Hepatocyte (in vitro differentiated cells): ENCODE data around the gene NR6A1.

Experiments used
- CTCF ChIP-seq: fragments of 200-600 bp; sonication (generic); IDR thresholded peaks from 2 replicates; pipeline ENCODE4 v1.5.1; 2016; ENCODE audit warnings: antibody characterized with exemption, mild to moderate bottlenecking; ENCODE audit not compliant: poor library complexity
- EZH2 ChIP-seq: fragments of 200-600 bp; sonication (generic); IDR thresholded peaks from 2 replicates; pipeline ENCODE4 v1.6.1; 2016; ENCODE audit warnings: antibody characterized with exemption, mild to moderate bottlenecking, borderline replicate concordance
- EZH2phosphoT487 ChIP-seq: fragments of 200-600 bp; sonication (generic); IDR thresholded peaks from one replicate; pipeline ENCODE4 v1.6.1; 2018; ENCODE audit warnings: antibody characterized with exemption, mild to moderate bottlenecking, low read depth, moderate library complexity; ENCODE audit not compliant: unreplicated experiment, severe bottlenecking

GRCh38 chr9:124553738-124554137 is 217.4 kb downstream of the NR6A1 start:
- no peak for TF ChIP-seq CTCF
- TF ChIP-seq EZH2, result no peak
- no peak for TF ChIP-seq EZH2phosphoT487
